Endothelial cell of umbilical vein (primary cell): ENCODE measurements around the gene CCR1. TPM values are rescaled to one million over a fixed set of nuclear protein-coding genes. Genes with fewer than 3 reads are reported as not detected.

Experiments used
- BruUV-seq: library from RNA; stranded (reverse); fragments of 400-500 nt; replicated peaks from 2 replicates; lab custom pipeline; 2021; lab: Mats Ljungman, UMichigan
- CTCF ChIA-PET: fragments of 300-600, 350-600 bp; sonication (Branson Sonifier 250); formaldehyde crosslinking; loops from one replicate; lab custom pipeline; 2021; ENCODE audit warnings: antibody characterized with exemption, inconsistent platforms; lab: Charles Lee
- POLR2A ChIA-PET: fragments of 300-600, 350-600 bp; sonication (Branson Sonifier 250); formaldehyde crosslinking; loops from one replicate; lab custom pipeline; 2021; ENCODE audit warnings: antibody characterized with exemption, inconsistent platforms; lab: Charles Lee
- DNase-seq: peaks from one replicate; pipeline ENCODE4 v3.0.0-alpha.2; 2011; ENCODE audit warnings: low read depth, low spot score
- FAIRE-seq: peaks from 2 replicates; lab custom pipeline; 2011; peaks lifted over from hg19 to GRCh38; lab: Jason Lieb, UNC
- H2AFZ ChIP-seq: 2 replicates; pipeline ENCODE4 v1.6.0; 2012; ENCODE audit warnings: low read depth, low read length, control low read depth, inconsistent platforms
- H3K27ac ChIP-seq: 2 replicates; pipeline ENCODE4 v1.5.1; 2011; ENCODE audit warnings: low read depth, mild to moderate bottlenecking, control low read depth, low read length, moderate library complexity; ENCODE audit not compliant: insufficient read depth
- H3K27me3 ChIP-seq, 2 experiments: 2 replicates each; pipeline versions ENCODE4 v1.6.0 to v1.6.1; 2011; ENCODE audit warnings: low read length in 2 of 2, mixed read lengths in 1 of 2; ENCODE audit not compliant: control insufficient read depth in 2 of 2, insufficient read depth in 2 of 2
- H3K36me3 ChIP-seq, 2 experiments: 2 replicates in 1 of 2; 3 replicates in 1 of 2; pipeline ENCODE4 v1.5.1; 2011; ENCODE audit warnings: low read length in 2 of 2, mild to moderate bottlenecking in 1 of 2, moderate library complexity in 1 of 2; ENCODE audit not compliant: control insufficient read depth in 2 of 2, insufficient read depth in 2 of 2; ENCODE audit errors: extremely low read depth in 1 of 2
- H3K4me1 ChIP-seq: 3 replicates; pipeline ENCODE4 v1.5.1; 2011; ENCODE audit warnings: mild to moderate bottlenecking, low read length; ENCODE audit not compliant: control insufficient read depth, insufficient read depth; ENCODE audit errors: extremely low read depth
- H3K4me2 ChIP-seq: 2 replicates; pipeline ENCODE4 v1.6.1; 2011; ENCODE audit warnings: low read length, control low read depth, mixed read lengths; ENCODE audit not compliant: insufficient read depth
- H3K4me3 ChIP-seq, 3 experiments: fragments of 200-600 bp in 1 of 3; sonication (generic), shearing (Covaris generic) in 1 of 3; replicated peaks in 1 of 3; 2 replicates each; pipeline ENCODE4 v1.5.1; 2011 to 2016; ENCODE audit warnings: control low read depth in 3 of 3, low read length in 3 of 3, mild to moderate bottlenecking in 2 of 3, inconsistent platforms in 1 of 3, low read depth in 1 of 3, moderate library complexity in 1 of 3; ENCODE audit not compliant: insufficient read depth in 1 of 3
- H3K79me2 ChIP-seq: 2 replicates; pipeline ENCODE4 v1.6.0; 2012; ENCODE audit warnings: low read length, inconsistent platforms; ENCODE audit not compliant: control insufficient read depth, insufficient read depth
- H3K9ac ChIP-seq: replicated peaks from 2 replicates; pipeline ENCODE3; 2011; ENCODE audit warnings: low read length, control low read depth; ENCODE audit not compliant: insufficient read depth; ENCODE audit errors: extremely low read depth
- H3K9me1 ChIP-seq: replicated peaks from 3 replicates; pipeline ENCODE4 v1.6.0; 2011; ENCODE audit warnings: mild to moderate bottlenecking, low read length; ENCODE audit not compliant: control insufficient read depth, insufficient read depth; ENCODE audit errors: extremely low read depth
- H3K9me3 ChIP-seq: replicated peaks from 2 replicates; pipeline ENCODE4 v1.5.1; 2012; ENCODE audit warnings: low read length, inconsistent platforms; ENCODE audit not compliant: control insufficient read depth, insufficient read depth
- H4K20me1 ChIP-seq: replicated peaks from 2 replicates; pipeline ENCODE3; 2011; ENCODE audit warnings: mild to moderate bottlenecking, low read length; ENCODE audit not compliant: control insufficient read depth, insufficient read depth; ENCODE audit errors: extremely low read depth
- EZH2 ChIP-seq: IDR thresholded peaks from 2 replicates; pipeline ENCODE4 v1.6.1; 2012; ENCODE audit warnings: borderline replicate concordance, low read depth, mild to moderate bottlenecking, moderate library complexity, low read length, inconsistent platforms; ENCODE audit not compliant: severe bottlenecking
- FOS ChIP-seq: IDR thresholded peaks from 2 replicates; pipeline ENCODE4 v1.6.1; 2011; ENCODE audit warnings: mild to moderate bottlenecking, low read length, moderate library complexity, borderline replicate concordance; ENCODE audit not compliant: insufficient read depth
- GATA2 ChIP-seq: IDR thresholded peaks from 2 replicates; pipeline ENCODE4 v1.7.0; 2011; ENCODE audit warnings: low read depth, mild to moderate bottlenecking, moderate library complexity, mixed read lengths, low read length; ENCODE audit not compliant: insufficient read length, insufficient read depth
- JUN ChIP-seq: IDR thresholded peaks from 2 replicates; pipeline ENCODE4 v1.6.1; 2011; ENCODE audit warnings: borderline replicate concordance, low read depth; ENCODE audit not compliant: insufficient read length, insufficient read depth
- MYC ChIP-seq: IDR thresholded peaks from one replicate; pipeline ENCODE4 v1.6.1; 2011; ENCODE audit warnings: mild to moderate bottlenecking, low read depth, low read length
- POLR2A ChIP-seq: IDR thresholded peaks from 2 replicates; pipeline ENCODE4 v1.6.1; 2012; ENCODE audit warnings: low read depth, mild to moderate bottlenecking, control low read depth, low read length
- POLR2AphosphoS5 ChIP-seq: IDR thresholded peaks from 2 replicates; pipeline ENCODE4 v1.6.1; 2012; ENCODE audit warnings: low read depth, mild to moderate bottlenecking, control low read depth, low read length, moderate library complexity; ENCODE audit not compliant: insufficient read depth
- dilution Hi-C: fragments of 300-500 bp; cut with MboI; formaldehyde crosslinking; loops from one replicate; pipeline ENCODE4 v1.15.0; 2019; ENCODE audit warnings: low sequenced_read_pairs; ENCODE audit not compliant: extremely low pct_ligation_motif_present
- intact Hi-C: fragments of 100-400 bp; cut with micrococcal nuclease; formaldehyde crosslinking; loops from one replicate; pipeline ENCODE4 v1.10.0; 2022
- polyA plus RNA-seq, 4 experiments: library from polyadenylated mRNA; depleted of rRNA in 3 of 4; stranded (reverse) in 3 of 4; unstranded in 1 of 4; fragments of >200 nt; gene quantifications; 2 replicates each; pipeline versions ENCODE4 v1.2.1 to v1.2.3, GENCODE V29; 2011 to 2012; ENCODE audit warnings: missing spikeins in 1 of 4
- total RNA-seq: library from RNA; stranded (reverse); gene quantifications from 2 replicates; pipeline ENCODE4 v1.2.3, GENCODE V29; 2021
- TF ChIP-seq, protein P1 (sequence below), 2 donors: IDR thresholded peaks; 1 replicate in 1 of 2; 2 replicates in 1 of 2; pipeline ENCODE4 v1.5.1; 2011; ENCODE audit warnings: low read length in 2 of 2, mild to moderate bottlenecking in 2 of 2, moderate library complexity in 2 of 2, control low read depth in 1 of 2, inconsistent platforms in 1 of 2, low read depth in 1 of 2; ENCODE audit not compliant: insufficient read depth in 1 of 2; ENCODE audit errors: extremely low read depth in 1 of 2
- TF ChIP-seq, protein P2 (sequence below): IDR thresholded peaks from 2 replicates; pipeline ENCODE4 v1.6.1; 2011; ENCODE audit not compliant: insufficient read depth, insufficient read length

Gene CCR1
- total and polyA plus RNA-seq, 2 donors (not counting 3 experiments of a cell fraction or from before 2014, with no cell fraction given), result not detected

DNA sequence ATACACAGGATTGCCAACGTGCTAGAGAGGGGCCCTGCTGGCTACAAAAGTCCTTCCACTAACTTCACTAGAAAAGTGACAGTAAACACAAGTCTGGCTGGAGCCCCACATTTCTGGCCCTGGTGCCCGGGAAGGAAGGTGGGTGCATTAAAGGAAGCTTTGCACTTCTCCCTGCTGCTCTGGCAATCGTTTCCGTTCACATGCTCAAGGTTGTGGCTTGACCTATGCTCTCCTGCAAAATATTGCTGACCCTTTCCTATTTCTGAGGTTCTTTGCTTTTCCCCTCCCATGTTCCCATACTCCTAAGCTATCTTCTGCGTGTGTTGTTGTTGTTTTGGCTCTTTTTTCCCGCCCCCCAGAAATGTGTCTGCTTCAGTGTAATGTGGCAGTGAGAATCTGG, 25.1 kb upstream of the CCR1 start:
- no TSS peak for BruUV-seq

More for the DNA sequence above, 25.1 kb upstream of the CCR1 start:
- Histone ChIP-seq H3K27ac (no peak overlapping the region), H4K20me1 (no peaks in the 10 kb centered on the region), H3K4me1 (no peaks in the 10 kb centered on the region), H3K27me3 (no peaks in the 10 kb centered on the region), H3K9ac (no peak overlapping the region), H3K79me2 (no peaks in the 10 kb centered on the region), H2AFZ (no peak overlapping the region), H3K9me1 (no peaks in the 10 kb centered on the region), H3K36me3 (no peaks in the 10 kb centered on the region), H3K9me3 (no peaks in the 10 kb centered on the region), H3K4me2 (no peak overlapping the region), H3K4me3 (no peak overlapping the region)
- ChIA-PET CTCF (no interaction called here), POLR2A (no interaction called here)
- TF ChIP-seq POLR2A (no peak), JUN (no peak), GATA2 (no peak), POLR2AphosphoS5 (no peak), MYC (no peak), FOS (no peak), EZH2 (no peak)
- TF ChIP-seq, protein P1, sequence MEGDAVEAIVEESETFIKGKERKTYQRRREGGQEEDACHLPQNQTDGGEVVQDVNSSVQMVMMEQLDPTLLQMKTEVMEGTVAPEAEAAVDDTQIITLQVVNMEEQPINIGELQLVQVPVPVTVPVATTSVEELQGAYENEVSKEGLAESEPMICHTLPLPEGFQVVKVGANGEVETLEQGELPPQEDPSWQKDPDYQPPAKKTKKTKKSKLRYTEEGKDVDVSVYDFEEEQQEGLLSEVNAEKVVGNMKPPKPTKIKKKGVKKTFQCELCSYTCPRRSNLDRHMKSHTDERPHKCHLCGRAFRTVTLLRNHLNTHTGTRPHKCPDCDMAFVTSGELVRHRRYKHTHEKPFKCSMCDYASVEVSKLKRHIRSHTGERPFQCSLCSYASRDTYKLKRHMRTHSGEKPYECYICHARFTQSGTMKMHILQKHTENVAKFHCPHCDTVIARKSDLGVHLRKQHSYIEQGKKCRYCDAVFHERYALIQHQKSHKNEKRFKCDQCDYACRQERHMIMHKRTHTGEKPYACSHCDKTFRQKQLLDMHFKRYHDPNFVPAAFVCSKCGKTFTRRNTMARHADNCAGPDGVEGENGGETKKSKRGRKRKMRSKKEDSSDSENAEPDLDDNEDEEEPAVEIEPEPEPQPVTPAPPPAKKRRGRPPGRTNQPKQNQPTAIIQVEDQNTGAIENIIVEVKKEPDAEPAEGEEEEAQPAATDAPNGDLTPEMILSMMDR (IDR thresholded peaks at IDR 0.05; ENCODE audit: extremely low read depth in 1 of 2, insufficient read depth in 1 of 2, low read depth in 1 of 2, low read length in 2 of 2), result no peak
- TF ChIP-seq, protein P2, sequence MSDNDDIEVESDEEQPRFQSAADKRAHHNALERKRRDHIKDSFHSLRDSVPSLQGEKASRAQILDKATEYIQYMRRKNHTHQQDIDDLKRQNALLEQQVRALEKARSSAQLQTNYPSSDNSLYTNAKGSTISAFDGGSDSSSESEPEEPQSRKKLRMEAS, result no peak
- dilution Hi-C loops (no loop called here), intact Hi-C loops (no loop called here)
- DNase-seq (no peak), FAIRE-seq (no peak)
